HepG2 (cell line): ENCODE measurements around the gene SPSB1. TPM values are rescaled to one million over a fixed set of nuclear protein-coding genes. Genes with fewer than 3 reads are reported as not detected.

Experiments
- ATAC-seq: fragments of 200-7000 bp; cut with Tn5 transposase; 3 replicates; pipeline ENCODE4 v1.9.1; 2020; ENCODE audit warnings: mild to moderate bottlenecking, moderate library complexity
- Bru-seq: library from RNA; stranded (reverse); fragments of 400-500 nt; gene quantifications from one replicate; lab custom pipeline; 2021; lab: Mats Ljungman, UMichigan
- BruChase-seq, 2 experiments: library from RNA; stranded (reverse); fragments of 400-500 nt; gene quantifications; one replicate each; lab custom pipeline; 2021; lab: Mats Ljungman, UMichigan
- BruUV-seq: library from RNA; stranded (reverse); fragments of 400-500 nt; replicated peaks from 2 replicates; lab custom pipeline; 2021; lab: Mats Ljungman, UMichigan
- CTCF ChIA-PET: fragments of 300-600 bp; formaldehyde crosslinking; extraction: SDS; loops from one replicate; lab custom pipeline; 2021; ENCODE audit warnings: low total read pairs, inconsistent platforms, low intra/inter-chr PET ratio; lab: Yijun Ruan, JAX
- POLR2A ChIA-PET: fragments of 350-600 bp; sonication (Branson Sonifier 250); formaldehyde crosslinking; loops from one replicate; lab custom pipeline; 2020; ENCODE audit warnings: antibody characterized with exemption, inconsistent platforms; lab: Yijun Ruan, JAX
- DNase-seq: peaks from one replicate; pipeline ENCODE4 v3.0.0-alpha.2; 2015; ENCODE audit warnings: low spot score
- FAIRE-seq: peaks from 3 replicates; lab custom pipeline; 2011; peaks lifted over from hg19 to GRCh38; lab: Jason Lieb, UNC
- H2AFZ ChIP-seq: one replicate; pipeline ENCODE4 v1.6.1; 2011; ENCODE audit warnings: low read length, inconsistent platforms
- H3K27ac ChIP-seq: fragments of 300-600 bp; 3 replicates; pipeline ENCODE4 v1.8.0; 2011; ENCODE audit warnings: mixed run types, mild to moderate bottlenecking, mixed read lengths, low read length, inconsistent platforms; ENCODE audit not compliant: insufficient read depth; ENCODE audit errors: extremely low read length
- H3K27me3 ChIP-seq, 2 experiments: fragments of 200-600 bp in 1 of 2; 2 replicates in 1 of 2; 3 replicates in 1 of 2; pipeline versions ENCODE4 v1.6.0 to v1.8.0; 2011; ENCODE audit warnings: low read length in 2 of 2, mild to moderate bottlenecking in 2 of 2, moderate library complexity in 2 of 2, inconsistent platforms in 1 of 2; ENCODE audit not compliant: insufficient read depth in 2 of 2, control insufficient read depth in 1 of 2
- H3K36me3 ChIP-seq, 2 experiments: fragments of 200-600 bp in 1 of 2; replicated peaks in 1 of 2; 2 replicates in 1 of 2; 3 replicates in 1 of 2; pipeline versions ENCODE4 v1.5.1 to v1.8.0; 2011; ENCODE audit warnings: low read length in 2 of 2, inconsistent platforms in 1 of 2; ENCODE audit not compliant: insufficient read depth in 2 of 2, control insufficient read depth in 1 of 2
- H3K4me1 ChIP-seq: 2 replicates; pipeline ENCODE4 v1.5.1; 2012; ENCODE audit warnings: low read length, inconsistent platforms; ENCODE audit not compliant: insufficient read depth
- H3K4me2 ChIP-seq: 2 replicates; pipeline ENCODE4 v1.6.0; 2011; ENCODE audit warnings: low read depth, low read length, inconsistent platforms
- H3K4me3 ChIP-seq, 3 experiments: fragments of 200-600 bp in 1 of 3; sonication (generic), shearing (Covaris generic) in 1 of 3; replicated peaks in 1 of 3; 2 replicates each; pipeline ENCODE4 v1.5.1; 2011 to 2016; ENCODE audit warnings: low read length in 3 of 3, inconsistent platforms in 2 of 3, low read depth in 2 of 3, mild to moderate bottlenecking in 2 of 3, control low read depth in 1 of 3, mixed read lengths in 1 of 3; ENCODE audit not compliant: insufficient read depth in 1 of 3
- H3K79me2 ChIP-seq: one replicate; pipeline ENCODE4 v1.6.1; 2011; ENCODE audit warnings: low read length, inconsistent platforms; ENCODE audit not compliant: insufficient read depth
- H3K9ac ChIP-seq: 2 replicates; pipeline ENCODE4 v1.6.0; 2011; ENCODE audit warnings: mild to moderate bottlenecking, low read depth, low read length, inconsistent platforms; ENCODE audit not compliant: insufficient read depth
- H3K9me3 ChIP-seq: 2 replicates; pipeline ENCODE4 v1.5.1; 2012; ENCODE audit warnings: mild to moderate bottlenecking, low read length
- H4K20me1 ChIP-seq: 2 replicates; pipeline ENCODE4 v1.6.0; 2011; ENCODE audit warnings: inconsistent platforms, mild to moderate bottlenecking, low read length, moderate library complexity; ENCODE audit not compliant: insufficient read depth
- HNF4G ChIP-seq, 2 experiments: sonication (generic) in 1 of 2; formaldehyde crosslinking in 1 of 2; IDR thresholded peaks; 2 replicates each; pipeline versions ENCODE4 v1.4.0 to v1.6.1; 2011 to 2020; ENCODE audit warnings: borderline replicate concordance in 2 of 2, low read depth in 2 of 2, mild to moderate bottlenecking in 2 of 2, low read length in 1 of 2, missing genetic modification reagents in 1 of 2, moderate library complexity in 1 of 2
- HOXA3 ChIP-seq: sonication (generic); formaldehyde crosslinking; IDR thresholded peaks from 2 replicates; pipeline ENCODE4 v1.5.0; 2020; ENCODE audit warnings: missing genetic modification reagents
- PATZ1 ChIP-seq: sonication (generic); formaldehyde crosslinking; IDR thresholded peaks from 2 replicates; pipeline ENCODE4 v1.4.0; 2020; ENCODE audit warnings: missing genetic modification reagents
- POLR2A ChIP-seq, 2 experiments: IDR thresholded peaks; 2 replicates each; pipeline ENCODE4 v1.6.1; 2011; ENCODE audit warnings: low read depth in 2 of 2, low read length in 2 of 2, mild to moderate bottlenecking in 1 of 2, moderate library complexity in 1 of 2; ENCODE audit not compliant: insufficient read depth in 1 of 2
- RBFOX2 ChIP-seq: fragments of 200-400 bp; formaldehyde crosslinking; IDR thresholded peaks from 2 replicates; pipeline ENCODE4 v1.6.1; 2017; ENCODE audit warnings: low read depth, mild to moderate bottlenecking, low read length
- WGBS: methylation state at CpG from one replicate; pipeline ENCODE4 v1.1.6; 2017; ENCODE audit warnings: low lambda C conversion rate; 5-methylcytosine and 5-hydroxymethylcytosine counted together
- in situ Hi-C: cut with HindIII; loops from 2 replicates; pipeline ENCODE4 v1.10.0; 2017; ENCODE audit warnings: low pct_unique_long_range_greater_than_20kb; ENCODE audit not compliant: extremely low pct_ligation_motif_present
- intact Hi-C: fragments of 100-400 bp; cut with micrococcal nuclease; formaldehyde crosslinking; loops from one replicate; pipeline ENCODE4 v1.10.0; 2022; ENCODE audit not compliant: unreplicated experiment
- long read RNA-seq, 2 experiments: library from RNA in 1 of 2; library from polyadenylated mRNA in 1 of 2; stranded (forward) in 1 of 2; unstranded in 1 of 2; transcript quantifications; one replicate each; pipeline ENCODE4 v2.0.0, GENCODE V29; 2019 to 2022
- polyA minus RNA-seq, 3 experiments: library from RNA; depleted of rRNA, polyadenylated mRNA; stranded (reverse); fragments of >200 nt; gene quantifications; 2 replicates each; pipeline ENCODE4 v1.2.3, GENCODE V29; 2011; ENCODE audit warnings: low replicate concordance in 1 of 3
- polyA plus RNA-seq, 8 experiments: library from polyadenylated mRNA; depleted of rRNA in 3 of 8; stranded (reverse) in 7 of 8; unstranded in 1 of 8; fragments of >200 nt; fragmentation: Illumina TruSeq in 4 of 8; extraction: Trizol in 4 of 8; gene quantifications; 2 replicates each; pipeline versions ENCODE4 v1.2.1 to v1.2.3, GENCODE V29; 2011 to 2016; ENCODE audit warnings: low read depth in 4 of 8, missing spikeins in 1 of 8, mixed read lengths in 1 of 8; ENCODE audit not compliant: insufficient read depth in 1 of 8
- total RNA-seq, 5 experiments: library from RNA; depleted of rRNA; stranded (reverse); fragments of >200 nt; fragmentation: Illumina TruSeq; extraction: Trizol; gene quantifications; 2 replicates each; pipeline ENCODE4 v1.2.3, GENCODE V29; 2016; ENCODE audit warnings: low read depth in 1 of 5

SPSB1 gene
- 5.0 and 7.1 TPM in 2 replicates for total RNA-seq (2016; rRNA removed; fragmentation: Illumina TruSeq; extraction: Trizol)
- 2.4 and 2.5 TPM in 2 replicates for total RNA-seq (2016; cell fraction: cytosol; rRNA removed; fragmentation: Illumina TruSeq; extraction: Trizol; ENCODE audit: low read depth)
- total RNA-seq (2016; cell fraction: insoluble cytoplasmic fraction; rRNA removed; fragmentation: Illumina TruSeq; extraction: Trizol), result 5.2 and 5.8 TPM in 2 replicates
- total RNA-seq (2016; cell fraction: membrane; rRNA removed; fragmentation: Illumina TruSeq; extraction: Trizol), result 4.4 and 5.9 TPM in 2 replicates
- 4.3 and 4.4 TPM in 2 replicates for total RNA-seq (2016; cell fraction: nucleus; rRNA removed; fragmentation: Illumina TruSeq; extraction: Trizol)
- polyA plus RNA-seq (2011; rRNA removed), result 8.0 and 10.9 TPM in 2 replicates
- 8.1 and 8.5 TPM in 2 replicates for polyA plus RNA-seq (2011; cell fraction: cytosol; rRNA removed)
- polyA plus RNA-seq (2011; cell fraction: nucleus; rRNA removed), result 5.1 TPM in 2 replicates
- 4.0 and 7.7 TPM in 2 replicates for polyA plus RNA-seq (2012)
- polyA plus RNA-seq (2016; cell fraction: cytosol; fragmentation: Illumina TruSeq; extraction: Trizol; ENCODE audit: low read depth), result 1.9 and 2.2 TPM in 2 replicates
- polyA plus RNA-seq (2016; cell fraction: insoluble cytoplasmic fraction; fragmentation: Illumina TruSeq; extraction: Trizol; ENCODE audit: low read depth), result 7.3 and 7.8 TPM in 2 replicates
- 3.9 and 4.2 TPM in 2 replicates for polyA plus RNA-seq (2016; cell fraction: membrane; fragmentation: Illumina TruSeq; extraction: Trizol; ENCODE audit: low read depth)
- 3.9 and 4.4 TPM in 2 replicates for polyA plus RNA-seq (2016; cell fraction: nucleus; fragmentation: Illumina TruSeq; extraction: Trizol; ENCODE audit: insufficient read depth, low read depth)
- polyA minus RNA-seq (2011; rRNA and poly(A)+ RNA removed; ENCODE audit: low replicate concordance), result 9.2 and 17.1 TPM in 2 replicates
- 3.6 and 6.4 TPM in 2 replicates for polyA minus RNA-seq (2011; cell fraction: cytosol; rRNA and poly(A)+ RNA removed)
- 3.1 and 4.2 TPM in 2 replicates for polyA minus RNA-seq (2011; cell fraction: nucleus; rRNA and poly(A)+ RNA removed)
- percentile 53 among the genes with signal in this experiment for Bru-seq, nascent RNA
- BruChase-seq, experiment 1, labeled RNA remaining after a 6-hour chase, result percentile 54 among the genes with signal in this experiment
- percentile 57 among the genes with signal in this experiment for BruChase-seq, experiment 2, labeled RNA remaining after a 2-hour chase
- long read RNA-seq, experiment 1, partial matches to known transcripts, result 0 of 3 reads
- long read RNA-seq, experiment 1, other reads (novel, unspliced or antisense), result 0 of 3 reads
- long read RNA-seq, experiment 2, transcript SPSB1-201 (3 exons, 3,120 nt), result major isoform, 16 of 26 reads
- long read RNA-seq, experiment 2, partial matches to known transcripts, result 0 of 26 reads
- long read RNA-seq, experiment 2, other reads (novel, unspliced or antisense), result 10 of 26 reads

GRCh38 chr1:9292361-9293240 is at the start of gene SPSB1:
TSS of gene SPSB1 (plus strand) at chr1:9292894. CDS start at chr1:9355892, 62,998 bp downstream.
- Histone ChIP-seq H4K20me1 (peaks cover 4% of the 10 kb centered on the region; the same call in 1 of the 2 replicates), H3K4me3 (peak within 1 kb of the TSS; percentile 53 to 83 (median 76)), H3K36me3 (no peaks in the 10 kb centered on the region), H3K27me3 (no peaks in the 10 kb centered on the region), H3K9me3 (peaks cover 20% of the 10 kb centered on the region), H3K27ac (peak within 1 kb of the TSS; percentile 43), H2AFZ (no peak within 1 kb of the TSS), H3K4me1 (peaks cover 66% of the 10 kb centered on the region), H3K79me2 (peaks cover 23% of the 10 kb centered on the region), H3K4me2 (peak within 1 kb of the TSS; percentile 97), H3K9ac (peak within 1 kb of the TSS; percentile 72)
- ChIA-PET CTCF (no interaction called here), POLR2A (interaction anchor here (0.8 to 1.6 kb wide), 4 partner anchors 9 to 245 kb away, joined by 3 to 11 read pairs (median 4); no protein-coding TSS in a partner anchor)
- in situ Hi-C loops, result no loop called here
- whole genome bisulfite sequencing, result 3% methylated on average over 21 of the region's 119 CpGs
- FAIRE-seq (no peak), ATAC-seq (peak; percentile 79), DNase-seq (peak; percentile 44)
- intact Hi-C loops, result no loop called here
- BruUV-seq, result no TSS peak
- TF ChIP-seq POLR2A (IDR thresholded peaks at IDR 0.05; ENCODE audit: insufficient read depth in 1 of 2, low read depth in 2 of 2, low read length in 2 of 2) (peak; percentile 72 to 73), RBFOX2 (peak; percentile 57), HOXA3 (CRISPR knock-in tag) (0 out of 2 replicates have a peak, but pooled peaks have one; percentile 8), HNF4G (IDR thresholded peaks at IDR 0.05; ENCODE audit: borderline replicate concordance, low read depth, low read length) (no peak), HNF4G (CRISPR knock-in tag; IDR thresholded peaks at IDR 0.05; ENCODE audit: borderline replicate concordance, low read depth) (no peak), PATZ1 (CRISPR knock-in tag) (0 out of 2 replicates have a peak, but pooled peaks have one; percentile 26)
